RCC 7860 (cell line): ENCODE measurements around the gene MPND.

Source experiments
- DNase-seq: peaks from one replicate; pipeline ENCODE4 v3.0.0-alpha.2; 2015; ENCODE audit warnings: low spot score
- FAIRE-seq: peaks from 2 replicates; lab custom pipeline; 2012; peaks lifted over from hg19 to GRCh38; lab: Jason Lieb, UNC

MPND gene

GRCh38 chr19:4393947-4394590 is 50.7 kb downstream of the MPND start:
- DNase-seq (no peak), FAIRE-seq (no peak)

- no peak for FAIRE-seq
- DNase-seq = no peak
Measured at GRCh38 chr19:4396949-4397783, 53.8 kb downstream of the MPND start.

DNA sequence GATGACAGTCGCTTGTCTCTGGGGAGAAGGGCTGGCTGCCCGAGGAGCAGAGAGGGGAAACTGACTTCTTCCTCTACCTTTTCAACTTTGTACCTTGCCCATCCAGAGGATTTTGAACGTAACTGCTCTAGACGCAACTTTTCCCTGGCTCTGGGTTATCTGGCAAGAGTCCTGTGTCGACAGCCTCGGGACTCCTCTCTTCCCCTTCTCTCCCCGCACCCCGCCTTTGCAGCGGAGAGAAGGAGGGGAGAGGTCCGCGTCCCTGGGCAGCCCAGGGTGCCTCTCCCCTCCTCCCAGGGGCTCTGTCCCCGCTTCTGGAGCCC is 56.4 kb downstream of the MPND start:
- DNase-seq (no peak), FAIRE-seq (no peak)

DNA sequence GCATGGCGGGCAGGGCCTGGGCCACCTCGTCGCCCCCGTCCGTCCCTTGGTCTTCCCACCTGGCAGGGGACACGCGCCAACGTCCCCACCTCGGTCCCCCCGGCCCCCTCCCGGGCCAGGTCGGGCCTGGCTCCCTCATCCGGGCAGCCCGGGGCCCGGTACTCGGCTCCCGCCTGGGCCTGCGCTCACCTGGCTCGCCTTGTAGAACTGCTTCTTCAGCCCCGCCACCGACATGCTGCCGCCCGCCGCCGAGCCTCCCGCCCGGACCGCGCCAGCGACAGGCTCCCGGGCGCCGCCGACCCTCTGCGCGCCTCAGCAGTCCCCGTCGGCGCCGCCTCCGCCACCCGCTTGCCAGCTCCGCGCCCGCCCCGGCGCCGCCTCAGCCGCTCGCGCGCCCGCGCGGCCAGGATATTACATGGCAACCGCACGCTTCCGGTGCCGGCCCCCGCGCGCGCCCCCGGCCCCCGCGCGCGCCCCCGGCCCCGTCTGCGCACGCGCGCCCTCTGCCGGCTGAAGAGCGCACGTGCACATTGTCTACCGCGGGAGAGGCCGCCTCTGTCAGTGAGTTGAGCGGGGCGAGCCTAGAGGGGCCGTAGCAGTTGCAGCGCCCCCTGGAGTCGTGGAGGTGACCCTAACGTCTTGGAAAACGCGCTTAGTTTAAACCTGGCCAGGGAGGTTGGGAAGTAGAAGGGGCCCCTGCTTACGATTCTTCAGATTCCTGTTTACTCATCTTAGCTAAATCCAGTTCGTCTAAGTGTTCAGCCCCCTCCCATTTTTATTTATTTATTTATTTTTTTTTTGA is 57.0 kb downstream of the MPND start, which contains the start of gene SH3GL1:
SH3GL1 (minus strand) TSS at position 413 of the 802 bp plus-strand sequence; CDS start at position 234, 179 bp downstream.
- DNase-seq = peak; percentile 82
- FAIRE-seq = no peak

GRCh38 chr19:4401769-4402170 is 58.4 kb downstream of the MPND start:
- DNase-seq (no peak), FAIRE-seq (no peak)

DNA sequence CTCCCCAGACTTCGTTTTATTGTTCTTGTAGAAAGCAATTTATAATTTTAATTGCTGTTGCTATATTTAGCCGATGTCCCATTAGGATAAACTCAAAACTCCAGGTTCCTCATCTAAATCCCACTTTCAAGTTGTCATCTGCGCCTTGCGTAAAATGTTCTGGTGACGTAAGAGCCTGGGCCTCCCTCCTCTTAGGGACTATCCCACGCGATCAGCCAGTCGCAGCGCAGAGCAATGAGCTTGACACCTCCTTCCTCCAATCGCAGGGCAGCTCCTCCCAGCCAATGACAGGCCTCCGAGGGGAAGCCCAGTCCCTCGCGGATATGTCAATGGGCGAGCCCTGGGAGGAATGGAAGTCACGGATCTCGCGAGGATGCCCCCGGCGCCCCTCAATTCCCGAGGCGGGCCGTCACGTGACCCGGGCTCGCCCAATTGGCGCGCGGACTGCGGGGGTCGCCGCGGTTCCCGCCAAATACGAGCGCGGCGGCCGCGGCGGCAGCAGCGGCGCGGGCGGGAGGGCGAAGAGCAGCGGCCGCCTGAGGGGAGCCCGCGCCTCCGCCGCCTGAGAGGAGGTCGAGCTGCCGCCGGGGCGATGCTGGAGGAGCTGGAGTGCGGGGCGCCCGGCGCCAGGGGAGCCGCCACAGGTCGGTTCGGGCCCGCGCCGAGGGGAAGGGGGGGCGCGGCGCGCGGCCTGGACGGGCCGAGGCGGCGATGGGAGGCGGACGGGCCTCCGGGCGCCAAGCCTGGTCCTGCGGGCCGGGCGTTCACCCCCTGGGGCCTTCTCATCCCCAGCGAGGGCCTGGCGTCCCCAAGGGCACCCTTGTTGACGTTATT is 59.0 kb downstream of the MPND start, which contains the start of gene CHAF1A:
CHAF1A (plus strand) TSS at position 470 of the 834 bp plus-strand sequence; CDS start at position 593, 123 bp downstream.
- FAIRE-seq = peak; percentile 89
- DNase-seq = peak; percentile 99

- no peak for FAIRE-seq
- no peak for DNase-seq
Measured at GRCh38 chr19:4403005-4403761, 59.8 kb downstream of the MPND start.

- FAIRE-seq (no peak), DNase-seq (no peak)
Measured at GRCh38 chr19:4405977-4406376, 62.6 kb downstream of the MPND start.

- FAIRE-seq (no peak), DNase-seq (no peak)
Measured at GRCh38 chr19:4406626-4407025, 63.3 kb downstream of the MPND start.

DNA sequence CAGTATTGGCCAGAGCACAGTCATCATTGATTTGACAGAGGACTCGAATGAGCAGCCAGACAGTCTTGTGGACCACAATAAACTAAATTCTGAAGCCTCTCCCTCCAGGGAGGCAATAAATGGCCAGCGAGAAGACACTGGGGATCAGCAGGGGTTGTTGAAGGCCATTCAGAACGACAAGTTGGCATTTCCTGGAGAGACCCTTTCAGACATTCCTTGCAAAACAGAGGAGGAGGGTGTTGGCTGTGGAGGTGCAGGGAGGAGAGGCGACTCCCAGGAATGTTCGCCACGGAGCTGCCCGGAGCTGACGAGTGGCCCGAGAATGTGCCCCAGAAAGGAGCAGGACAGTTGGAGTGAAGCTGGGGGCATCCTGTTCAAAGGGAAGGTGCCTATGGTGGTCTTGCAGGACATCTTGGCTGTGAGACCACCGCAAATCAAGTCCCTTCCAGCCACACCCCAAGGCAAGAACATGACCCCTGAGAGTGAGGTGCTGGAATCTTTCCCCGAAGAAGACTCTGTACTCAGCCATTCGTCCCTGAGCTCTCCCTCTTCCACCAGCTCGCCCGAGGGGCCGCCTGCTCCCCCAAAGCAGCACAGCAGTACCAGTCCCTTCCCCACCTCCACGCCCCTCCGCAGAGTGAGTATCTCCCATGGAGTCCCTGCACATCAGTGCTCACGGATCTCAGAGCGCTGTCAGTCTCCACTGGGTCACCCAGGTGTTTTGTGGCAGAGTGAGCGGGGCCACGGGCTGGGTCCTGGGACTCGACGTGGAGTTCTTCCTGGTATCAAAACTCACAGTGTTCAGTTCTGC is 66.0 kb downstream of the MPND start:
- no peak for FAIRE-seq
- DNase-seq = no peak
